Naive thymus-derived CD8-positive, alpha-beta T cell (primary cell): ENCODE results near the gene WFIKKN1. TPM values are rescaled to one million over a fixed set of nuclear protein-coding genes. Genes with fewer than 3 reads are reported as not detected.

Source experiments
- ATAC-seq, 2 donors: fragments of 150-1000 bp; cut with Tn5 transposase in 1 of 2; sonication (Bioruptor Pico), chemical (Tn5 transposase) in 1 of 2; 1 replicate in 1 of 2; 2 replicates in 1 of 2; pipeline ENCODE4 v1.10.0; 2021; ENCODE audit warnings: mild to moderate bottlenecking in 2 of 2, moderate library complexity in 2 of 2
- POLR2A ChIA-PET: fragments of 350-600 bp; sonication (Branson Sonifier 250); formaldehyde crosslinking; loops from one replicate; lab custom pipeline; 2021; ENCODE audit warnings: antibody characterized with exemption; lab: Charles Lee
- DNase-seq, 10 donors: peaks; one replicate each; pipeline versions ENCODE4 v3.0.0 to v3.0.0-alpha.2; 2020 to 2022
- H3K27ac Mint-ChIP-seq, 10 donors: one replicate each; pipeline ENCODE4 v1.8.0; 2020 to 2022; ENCODE audit warnings: mild to moderate bottlenecking in 10 of 10, mixed read lengths in 10 of 10, moderate library complexity in 4 of 10, inconsistent platforms in 1 of 10
- H3K27me3 Mint-ChIP-seq, 5 donors: one replicate each; pipeline ENCODE4 v1.8.0; 2021 to 2022; ENCODE audit warnings: mixed read lengths in 5 of 5
- H3K36me3 Mint-ChIP-seq, 3 donors: one replicate each; pipeline ENCODE4 v1.8.0; 2020 to 2022; ENCODE audit warnings: mixed read lengths in 3 of 3, mild to moderate bottlenecking in 2 of 3, inconsistent platforms in 1 of 3
- H3K4me1 Mint-ChIP-seq, 4 donors: one replicate each; pipeline ENCODE4 v1.8.0; 2021 to 2022; ENCODE audit warnings: mixed read lengths in 4 of 4
- H3K4me3 Mint-ChIP-seq, 10 donors: one replicate each; pipeline ENCODE4 v1.8.0; 2020 to 2022; ENCODE audit warnings: mild to moderate bottlenecking in 10 of 10, mixed read lengths in 10 of 10, moderate library complexity in 6 of 10, inconsistent platforms in 1 of 10
- H3K9me3 Mint-ChIP-seq, 9 donors: one replicate each; pipeline ENCODE4 v1.8.0; 2020 to 2022; ENCODE audit warnings: mixed read lengths in 9 of 9, mild to moderate bottlenecking in 3 of 9, inconsistent platforms in 1 of 9, moderate library complexity in 1 of 9
- polyA plus RNA-seq, 3 donors: library from polyadenylated mRNA; unstranded; fragments of 300-500 nt; fragmentation: Illumina TruSeq; gene quantifications; one replicate each; pipeline ENCODE4 v1.2.3, GENCODE V29; 2021
- total RNA-seq, 8 experiments: library from RNA in 2 of 8; stranded (reverse) in 2 of 8; gene quantifications; one replicate each; pipeline ENCODE4 v1.2.3 and lab custom pipeline; 2021 to 2026

WFIKKN1 gene
- total and polyA plus RNA-seq, 5 experiments from 2014 or later: 0.07 to 0.57 (median 0.47) TPM; not detected in 2

GRCh38 chr16:616733-617586 lies 13.8 kb upstream of the WFIKKN1 start:
- DNase-seq: no peak
- Mint-ChIP-seq H3K36me3 (peaks cover 0 to 4% (median 0%) of the 10 kb centered on the region in 3 donors), H3K27ac (no peak overlapping the region), H3K4me1 (peaks cover 0 to 6% (median 0%) of the 10 kb centered on the region in 4 donors), H3K9me3 (no peaks in the 10 kb centered on the region), H3K27me3 (no peaks in the 10 kb centered on the region), H3K4me3 (no peak overlapping the region)
- ATAC-seq: no peak
- POLR2A ChIA-PET: no interaction called here

GRCh38 chr16:617855-618254 lies 12.9 kb upstream of the WFIKKN1 start:
- no peak overlapping the region for H3K4me3 Mint-ChIP-seq
- no peaks in the 10 kb centered on the region for H3K27me3 Mint-ChIP-seq
- H3K27ac Mint-ChIP-seq: peak overlapping the region in 1 of 10 donors; percentile 65
- peaks cover 0 to 6% (median 0%) of the 10 kb centered on the region in 4 donors for H3K4me1 Mint-ChIP-seq
- no peak for DNase-seq
- ATAC-seq: no peak
- POLR2A ChIA-PET: no interaction called here
- H3K9me3 Mint-ChIP-seq: no peaks in the 10 kb centered on the region
- peaks cover 0 to 4% (median 0%) of the 10 kb centered on the region in 3 donors for H3K36me3 Mint-ChIP-seq

DNA sequence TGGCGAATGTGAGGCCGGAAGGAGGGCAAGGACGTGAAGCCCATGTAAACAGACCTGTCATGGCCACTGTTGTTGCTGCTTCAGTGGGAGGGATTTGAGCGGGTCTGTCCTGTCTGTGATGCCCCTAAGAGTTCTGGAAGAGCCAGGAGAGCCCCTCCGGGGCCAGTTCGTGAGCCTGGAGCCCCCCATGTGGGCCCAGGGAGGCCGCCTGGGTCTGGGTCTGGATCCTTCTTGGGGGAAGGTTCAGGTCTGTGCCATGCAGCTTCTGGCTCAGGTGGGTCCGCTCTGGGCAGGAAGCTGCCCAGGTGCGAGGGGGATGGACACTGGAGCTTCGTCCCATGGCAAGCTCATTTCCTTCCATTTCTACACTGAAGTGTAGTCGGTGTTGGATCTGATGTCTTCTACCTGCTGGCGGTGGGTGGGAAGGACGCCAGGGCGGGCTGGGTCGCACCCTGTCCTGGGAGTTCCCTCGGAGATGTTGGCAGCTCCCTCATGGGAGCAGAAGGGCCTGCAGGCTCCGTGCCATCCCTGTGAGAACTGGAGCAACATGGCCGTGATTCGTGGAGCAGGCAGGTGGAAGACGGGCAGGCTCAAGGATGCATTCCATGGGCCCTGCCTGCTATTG lies 11.2 kb upstream of the WFIKKN1 start:
- Mint-ChIP-seq H3K4me1 (peaks cover 0 to 6% (median 0%) of the 10 kb centered on the region in 4 donors), H3K27me3 (no peaks in the 10 kb centered on the region), H3K4me3 (no peak overlapping the region), H3K36me3 (peaks cover 0 to 2% (median 0%) of the 10 kb centered on the region in 3 donors), H3K27ac (no peak overlapping the region), H3K9me3 (no peaks in the 10 kb centered on the region)
- DNase-seq (no peak), ATAC-seq (no peak)
- POLR2A ChIA-PET: no interaction called here

DNA sequence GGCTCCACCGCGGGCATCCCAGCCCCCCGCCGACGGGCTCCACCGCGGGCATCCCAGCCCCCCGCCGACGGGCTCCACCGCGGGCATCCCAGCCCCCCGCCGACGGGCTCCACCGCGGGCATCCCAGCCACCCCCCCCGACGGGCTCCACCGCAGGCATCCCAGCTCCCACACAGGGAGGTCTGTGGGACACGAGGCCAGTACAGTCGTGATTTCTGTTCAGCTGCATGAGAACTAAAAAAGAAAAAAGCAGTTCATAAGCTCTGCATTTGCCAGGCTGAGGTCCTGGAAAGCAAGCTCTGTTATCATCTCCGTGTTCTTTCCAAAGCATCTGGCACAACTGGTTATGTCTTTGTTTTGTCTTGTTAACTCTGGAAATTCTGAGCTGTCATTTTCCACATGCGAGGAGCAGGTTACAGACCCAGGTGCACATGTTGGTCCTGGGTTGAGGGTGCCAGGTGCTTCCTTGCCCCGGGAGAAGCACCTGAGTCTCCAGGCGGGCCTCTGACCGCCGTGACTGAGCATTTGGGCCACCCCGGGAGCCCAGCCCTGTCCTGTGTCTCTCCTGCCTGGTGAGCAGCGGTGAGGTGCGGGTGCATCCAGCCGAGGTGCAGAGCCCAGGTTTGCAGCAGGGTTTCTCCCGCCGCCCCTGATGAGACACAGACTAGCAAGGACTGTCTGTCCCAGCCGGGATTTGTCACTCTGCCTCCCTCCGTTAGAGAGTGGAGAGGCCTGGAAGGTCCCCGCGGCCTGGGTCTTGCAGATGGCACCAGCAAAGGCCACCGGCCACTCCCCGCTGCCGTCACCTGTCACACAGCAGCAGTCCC lies 9.9 kb upstream of the WFIKKN1 start:
- Mint-ChIP-seq H3K4me3 (no peak overlapping the region), H3K27me3 (no peaks in the 10 kb centered on the region), H3K9me3 (no peaks in the 10 kb centered on the region), H3K27ac (no peak overlapping the region), H3K36me3 (peaks cover 0 to 2% (median 0%) of the 10 kb centered on the region in 3 donors), H3K4me1 (peaks cover 0 to 6% (median 0%) of the 10 kb centered on the region in 4 donors)
- ATAC-seq (no peak), DNase-seq (no peak)
- POLR2A ChIA-PET: no interaction called here

GRCh38 chr16:621526-622105 lies 9.2 kb upstream of the WFIKKN1 start:
- Mint-ChIP-seq H3K4me1 (peaks cover 0 to 6% (median 0%) of the 10 kb centered on the region in 4 donors), H3K4me3 (no peak overlapping the region), H3K27me3 (no peaks in the 10 kb centered on the region), H3K27ac (peak overlapping the region in 1 of 10 donors; percentile 50), H3K36me3 (peaks cover 0 to 5% (median 3%) of the 10 kb centered on the region in 3 donors), H3K9me3 (no peaks in the 10 kb centered on the region)
- DNase-seq (no peak), ATAC-seq (no peak)
- POLR2A ChIA-PET: no interaction called here

DNA sequence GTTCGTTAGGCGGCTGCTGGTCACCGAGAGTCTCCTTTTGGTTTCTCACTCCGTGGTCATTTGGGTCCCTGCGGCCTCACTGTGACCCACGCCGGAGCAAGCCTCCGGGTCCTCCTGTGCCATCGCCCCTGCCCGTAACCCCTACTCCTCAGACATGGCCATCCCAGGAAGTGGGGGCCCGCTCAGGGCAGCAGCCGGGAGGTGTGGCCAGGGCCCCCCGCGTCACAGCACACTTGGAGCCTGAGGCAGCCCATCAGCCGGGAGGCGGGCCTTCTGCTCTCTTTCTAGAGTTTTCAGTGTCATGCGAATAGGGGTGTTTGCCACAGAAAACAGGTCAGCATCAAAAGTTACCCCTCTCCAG lies 7.9 kb upstream of the WFIKKN1 start:
- H3K4me1 Mint-ChIP-seq: peaks cover 0 to 6% (median 0%) of the 10 kb centered on the region in 4 donors
- no peaks in the 10 kb centered on the region for H3K9me3 Mint-ChIP-seq
- no peaks in the 10 kb centered on the region for H3K27me3 Mint-ChIP-seq
- ATAC-seq: no peak
- DNase-seq: no peak
- H3K36me3 Mint-ChIP-seq: peaks cover 0 to 10% (median 4%) of the 10 kb centered on the region in 3 donors
- POLR2A ChIA-PET: no interaction called here
- no peak overlapping the region for H3K27ac Mint-ChIP-seq
- no peak overlapping the region for H3K4me3 Mint-ChIP-seq

GRCh38 chr16:624526-625070 lies 6.2 kb upstream of the WFIKKN1 start:
- peaks cover 0 to 12% (median 4%) of the 10 kb centered on the region in 3 donors for H3K36me3 Mint-ChIP-seq

DNA sequence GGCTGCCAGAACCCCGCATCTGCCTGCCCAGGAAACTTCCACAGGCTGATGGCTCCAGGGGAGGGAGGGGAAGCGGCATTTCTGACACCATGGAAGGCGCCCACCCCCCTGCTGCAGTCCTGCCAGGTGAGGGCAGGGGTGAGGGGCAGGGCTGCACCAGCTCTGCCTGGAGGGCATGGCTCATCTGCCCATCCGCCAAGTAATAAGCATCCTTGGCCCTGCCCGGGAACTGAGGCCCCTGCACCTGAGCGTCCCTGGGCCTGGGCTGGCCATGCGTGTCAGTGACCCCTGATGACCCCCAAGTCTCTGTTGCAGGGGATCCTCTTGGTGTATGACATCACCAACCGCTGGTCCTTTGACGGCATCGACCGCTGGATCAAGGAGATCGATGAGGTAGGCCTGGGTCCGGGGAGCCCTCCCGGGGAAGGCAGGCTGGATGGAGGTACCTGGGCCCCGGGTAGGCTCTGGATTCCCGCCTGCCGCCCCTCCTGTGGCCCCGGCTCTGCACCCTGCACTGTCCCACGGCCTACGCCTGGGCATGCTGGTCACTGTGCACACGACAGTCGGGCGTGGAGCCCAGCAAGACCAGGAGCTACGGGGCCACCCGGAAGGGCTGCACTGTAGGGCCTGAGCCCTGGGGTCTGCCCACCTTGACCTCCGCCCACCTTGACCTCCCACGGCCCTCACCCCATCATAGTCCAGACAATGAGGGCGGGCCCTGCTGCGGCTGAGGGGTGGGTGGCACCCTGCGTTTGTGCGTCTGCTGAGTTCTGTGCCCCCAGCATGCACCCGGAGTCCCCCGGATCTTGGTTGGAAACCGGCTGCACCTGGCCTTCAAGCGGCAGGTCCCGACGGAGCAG lies 5.4 kb upstream of the WFIKKN1 start:
- Mint-ChIP-seq H3K27me3 (no peaks in the 10 kb centered on the region), H3K4me3 (no peak overlapping the region), H3K4me1 (peaks cover 0 to 6% (median 0%) of the 10 kb centered on the region in 4 donors), H3K27ac (no peak overlapping the region), H3K36me3 (peaks cover 0 to 12% (median 4%) of the 10 kb centered on the region in 3 donors), H3K9me3 (no peaks in the 10 kb centered on the region)
- POLR2A ChIA-PET: interaction anchor here (1.1 kb wide), 1 partner anchor 11 kb away, joined by 3 read pairs; the partner anchor contains the start of gene METTL26
- ATAC-seq (no peak), DNase-seq (no peak)

More at GRCh38 chr16:624526-625070, 6.2 kb upstream of the WFIKKN1 start:
- Mint-ChIP-seq H3K4me3 (no peak overlapping the region), H3K27me3 (no peaks in the 10 kb centered on the region), H3K4me1 (peaks cover 0 to 6% (median 0%) of the 10 kb centered on the region in 4 donors), H3K27ac (peak overlapping the region in 1 of 10 donors; percentile 15), H3K9me3 (no peaks in the 10 kb centered on the region)
- POLR2A ChIA-PET: interaction anchor here (1.1 kb wide), 1 partner anchor 11 kb away, joined by 3 read pairs; the partner anchor contains the start of gene METTL26
- ATAC-seq (no peak), DNase-seq (no peak)

DNA sequence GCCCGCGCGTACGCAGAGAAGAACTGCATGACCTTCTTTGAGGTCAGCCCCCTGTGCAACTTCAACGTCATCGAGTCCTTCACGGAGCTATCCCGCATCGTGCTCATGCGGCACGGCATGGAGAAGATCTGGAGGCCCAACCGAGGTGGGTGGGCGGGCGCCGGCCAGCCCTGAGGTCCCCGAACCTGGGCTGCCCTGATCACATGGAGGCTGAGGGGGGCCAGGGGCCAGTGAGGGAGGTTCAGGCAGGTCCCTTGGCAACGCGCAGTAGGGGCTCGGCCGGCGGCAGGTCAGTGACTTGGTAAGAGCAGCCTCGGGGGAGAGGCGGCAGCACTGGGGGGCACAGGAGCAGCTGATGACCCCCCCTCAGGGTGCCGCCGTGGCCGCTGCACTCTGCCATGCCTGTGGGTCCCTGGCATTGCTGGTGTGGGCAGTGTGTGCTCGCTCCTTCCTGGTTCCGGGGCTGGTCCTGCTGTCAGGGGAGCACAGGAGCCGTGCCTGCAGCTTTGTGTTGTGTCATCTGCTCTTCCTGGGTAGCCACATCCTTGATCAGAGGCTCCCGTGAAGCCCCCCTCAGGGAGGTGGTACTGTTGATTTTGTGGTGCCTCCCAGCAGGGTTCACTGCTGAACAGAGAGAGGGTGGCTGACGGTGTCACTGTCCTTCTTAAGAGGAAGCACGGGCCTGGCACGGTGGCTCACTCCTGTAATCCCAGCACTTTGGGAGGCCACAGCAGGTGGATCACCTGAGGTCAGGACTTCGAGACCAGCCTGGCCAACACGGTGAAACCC lies 4.6 kb upstream of the WFIKKN1 start:
- POLR2A ChIA-PET: no interaction called here
- Mint-ChIP-seq H3K27me3 (no peaks in the 10 kb centered on the region), H3K4me1 (peaks cover 0 to 6% (median 0%) of the 10 kb centered on the region in 4 donors), H3K36me3 (peaks cover 0 to 10% (median 4%) of the 10 kb centered on the region in 3 donors), H3K27ac (peak overlapping the region in 1 of 10 donors; percentile 71), H3K4me3 (no peak overlapping the region), H3K9me3 (no peaks in the 10 kb centered on the region)
- DNase-seq (no peak), ATAC-seq (no peak)

DNA sequence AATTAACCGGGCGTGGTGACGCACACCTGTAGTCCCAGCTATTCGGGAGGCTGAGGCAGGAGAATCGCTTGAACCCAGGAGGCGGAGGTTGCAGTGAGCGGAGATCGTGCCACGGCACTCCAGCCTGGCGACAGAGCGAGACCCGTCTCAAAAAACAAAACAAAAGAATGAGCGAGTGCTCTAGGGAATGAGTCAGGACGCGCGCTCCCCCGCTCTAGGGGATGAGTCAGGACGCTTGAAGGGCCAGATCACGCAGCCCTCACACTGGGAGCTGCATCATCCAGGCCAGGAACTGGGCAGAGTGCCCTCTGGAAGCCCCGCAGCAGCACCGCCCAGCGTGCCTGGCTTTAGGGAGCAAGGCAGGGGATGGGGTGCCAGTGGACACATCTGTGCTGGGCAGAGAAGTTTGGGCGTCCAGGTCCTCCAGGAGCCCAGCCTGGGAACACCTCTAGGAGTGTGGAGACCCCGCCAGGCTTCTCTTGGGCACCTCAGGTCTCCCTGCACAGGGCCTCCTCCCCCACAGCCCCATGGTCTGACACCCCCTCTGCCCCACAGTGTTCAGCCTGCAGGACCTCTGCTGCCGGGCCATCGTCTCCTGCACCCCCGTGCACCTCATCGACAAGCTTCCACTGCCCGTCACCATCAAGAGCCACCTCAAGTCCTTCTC lies 3.9 kb upstream of the WFIKKN1 start:
- H3K9me3 Mint-ChIP-seq: no peaks in the 10 kb centered on the region
- ATAC-seq: no peak
- H3K27me3 Mint-ChIP-seq: no peaks in the 10 kb centered on the region
- peak overlapping the region in 1 of 10 donors; percentile 71 for H3K27ac Mint-ChIP-seq
- peaks cover 0 to under 1% (median 0%) of the 10 kb centered on the region in 4 donors for H3K4me1 Mint-ChIP-seq
- H3K36me3 Mint-ChIP-seq: peaks cover 0 to 10% (median 4%) of the 10 kb centered on the region in 3 donors
- no peak overlapping the region for H3K4me3 Mint-ChIP-seq
- DNase-seq: no peak
- POLR2A ChIA-PET: no interaction called here
